ENCODE data around the gene CCDC85B. TPM values are rescaled to one million over a fixed set of nuclear protein-coding genes. Genes with fewer than 3 reads are reported as not detected.

The CCDC85B gene
- total and polyA plus RNA-seq, 2 of the 13 experiments (the other 11 are each of a cell fraction or from before 2014, with no cell fraction given), result 8.2 to 19.5 TPM

DNA sequence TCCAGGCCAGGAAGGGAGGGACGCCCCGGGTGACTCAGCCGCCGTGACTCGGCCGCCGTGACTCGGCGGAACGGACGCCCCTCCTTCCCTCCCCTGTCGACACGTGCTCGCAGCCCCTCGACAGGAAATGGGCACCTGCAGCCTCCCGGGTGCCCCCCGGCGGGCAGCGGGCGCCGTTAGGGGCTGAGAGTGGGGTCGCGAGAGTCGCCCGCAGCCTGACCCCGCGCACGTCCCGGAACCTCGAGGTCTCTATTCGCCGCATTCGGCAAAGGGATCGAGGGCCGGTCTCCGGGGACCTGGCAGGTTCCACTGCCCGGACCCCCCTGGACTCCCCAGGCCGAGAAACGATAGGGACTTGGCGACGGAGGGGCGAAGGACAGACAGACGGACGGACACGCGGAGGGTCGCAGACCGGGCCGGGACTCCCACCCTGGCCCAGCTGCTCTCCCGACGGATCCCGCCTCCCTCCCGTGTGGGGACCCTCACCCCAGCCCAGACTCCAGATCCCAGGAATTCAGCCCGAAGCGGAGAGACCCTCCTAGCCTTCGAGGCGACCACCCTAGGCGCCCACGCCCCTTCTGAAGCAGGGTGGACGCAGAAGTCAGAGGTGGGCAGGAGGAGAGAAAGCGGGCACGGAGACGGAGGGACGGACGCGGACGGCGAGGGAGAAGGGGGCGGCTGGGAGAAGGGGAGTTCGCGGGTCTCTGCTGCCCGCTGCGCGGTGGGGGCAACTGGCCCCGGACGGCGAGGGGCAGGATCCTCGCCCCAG, 9.1 kb downstream of the CCDC85B start (continued):
- TF ChIP-seq ZNF280B (CRISPR knock-in tag; IDR thresholded peaks at IDR 0.05; ENCODE audit: borderline replicate concordance) (peak; percentile 82), GTF2F1 (IDR thresholded peaks at IDR 0.05; ENCODE audit: low read length) (no peak), DMAP1 (CRISPR knock-in tag; IDR thresholded peaks at IDR 0.05) (peak; percentile 90), GLI4 (CRISPR knock-in tag; IDR thresholded peaks at IDR 0.05; ENCODE audit: borderline replicate concordance) (peak; percentile 77; the same call in 1 of the 2 replicates), AKAP8 (CRISPR knock-in tag; IDR thresholded peaks at IDR 0.05) (no peak), PRMT3 (CRISPR knock-in tag; IDR thresholded peaks at IDR 0.05; ENCODE audit: borderline replicate concordance, low read depth) (no peak), ZMYM2 (CRISPR knock-in tag; IDR thresholded peaks at IDR 0.05) (peak; percentile 86), FIP1L1 (IDR thresholded peaks at IDR 0.05; ENCODE audit: borderline replicate concordance, insufficient read depth, low read depth, low read length) (no peak), CHD2 (IDR thresholded peaks at IDR 0.05; ENCODE audit: low read depth, low read length) (0 out of 2 replicates have a peak, but pooled peaks have one; percentile 16), MAF1 (CRISPR knock-in tag; IDR thresholded peaks at IDR 0.05; ENCODE audit: borderline replicate concordance) (0 out of 2 replicates have a peak, but pooled peaks have one; percentile 43), TOPORS (CRISPR knock-in tag; IDR thresholded peaks at IDR 0.05) (peak; percentile 65), TMF1 (CRISPR knock-in tag; IDR thresholded peaks at IDR 0.05; ENCODE audit: low read depth) (peak; percentile 74), ONECUT2 (CRISPR knock-in tag; IDR thresholded peaks at IDR 0.05) (no peak), RAD21 (CRISPR knock-in tag; IDR thresholded peaks at IDR 0.05) (peak; percentile 42)
- TF ChIP-seq, protein P1, sequence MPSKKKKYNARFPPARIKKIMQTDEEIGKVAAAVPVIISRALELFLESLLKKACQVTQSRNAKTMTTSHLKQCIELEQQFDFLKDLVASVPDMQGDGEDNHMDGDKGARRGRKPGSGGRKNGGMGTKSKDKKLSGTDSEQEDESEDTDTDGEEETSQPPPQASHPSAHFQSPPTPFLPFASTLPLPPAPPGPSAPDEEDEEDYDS (CRISPR knock-in tag; IDR thresholded peaks at IDR 0.05), result no peak
- TF ChIP-seq, protein P2, sequence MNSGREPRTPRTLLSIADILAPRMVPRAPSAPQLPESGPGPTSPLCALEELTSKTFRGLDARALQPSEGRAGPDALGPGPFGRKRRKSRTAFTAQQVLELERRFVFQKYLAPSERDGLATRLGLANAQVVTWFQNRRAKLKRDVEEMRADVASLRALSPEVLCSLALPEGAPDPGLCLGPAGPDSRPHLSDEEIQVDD (CRISPR knock-in tag; IDR thresholded peaks at IDR 0.05; ENCODE audit: borderline replicate concordance), result peak; percentile 54; the same call in 1 of the 2 replicates
- TF ChIP-seq, protein P3, sequence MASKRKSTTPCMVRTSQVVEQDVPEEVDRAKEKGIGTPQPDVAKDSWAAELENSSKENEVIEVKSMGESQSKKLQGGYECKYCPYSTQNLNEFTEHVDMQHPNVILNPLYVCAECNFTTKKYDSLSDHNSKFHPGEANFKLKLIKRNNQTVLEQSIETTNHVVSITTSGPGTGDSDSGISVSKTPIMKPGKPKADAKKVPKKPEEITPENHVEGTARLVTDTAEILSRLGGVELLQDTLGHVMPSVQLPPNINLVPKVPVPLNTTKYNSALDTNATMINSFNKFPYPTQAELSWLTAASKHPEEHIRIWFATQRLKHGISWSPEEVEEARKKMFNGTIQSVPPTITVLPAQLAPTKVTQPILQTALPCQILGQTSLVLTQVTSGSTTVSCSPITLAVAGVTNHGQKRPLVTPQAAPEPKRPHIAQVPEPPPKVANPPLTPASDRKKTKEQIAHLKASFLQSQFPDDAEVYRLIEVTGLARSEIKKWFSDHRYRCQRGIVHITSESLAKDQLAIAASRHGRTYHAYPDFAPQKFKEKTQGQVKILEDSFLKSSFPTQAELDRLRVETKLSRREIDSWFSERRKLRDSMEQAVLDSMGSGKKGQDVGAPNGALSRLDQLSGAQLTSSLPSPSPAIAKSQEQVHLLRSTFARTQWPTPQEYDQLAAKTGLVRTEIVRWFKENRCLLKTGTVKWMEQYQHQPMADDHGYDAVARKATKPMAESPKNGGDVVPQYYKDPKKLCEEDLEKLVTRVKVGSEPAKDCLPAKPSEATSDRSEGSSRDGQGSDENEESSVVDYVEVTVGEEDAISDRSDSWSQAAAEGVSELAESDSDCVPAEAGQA (IDR thresholded peaks at IDR 0.05; ENCODE audit: low read depth), result no peak
- TF ChIP-seq, protein P3 (CRISPR knock-in tag; IDR thresholded peaks at IDR 0.05; ENCODE audit: borderline replicate concordance), result no peak

Measured in HepG2 (cell line).